ENCODE measurements around the gene FOCAD.

- TF ChIP-seq CTCF (IDR thresholded peaks at IDR 0.05; ENCODE audit: low read length) (no peak), EZH2 (IDR thresholded peaks at IDR 0.05; ENCODE audit: borderline replicate concordance, low read length) (no peak)
Observed at GRCh38 chr9:20811872-20812271, 127.8 kb downstream of the FOCAD start.
